ENCODE data around the gene PPP2R3A.
"Not testable (repeated sequence)": the region's sequence is repeated elsewhere in the genome, so short reads cannot be mapped to it uniquely, and the experiment has no call there.

PPP2R3A gene

DNA sequence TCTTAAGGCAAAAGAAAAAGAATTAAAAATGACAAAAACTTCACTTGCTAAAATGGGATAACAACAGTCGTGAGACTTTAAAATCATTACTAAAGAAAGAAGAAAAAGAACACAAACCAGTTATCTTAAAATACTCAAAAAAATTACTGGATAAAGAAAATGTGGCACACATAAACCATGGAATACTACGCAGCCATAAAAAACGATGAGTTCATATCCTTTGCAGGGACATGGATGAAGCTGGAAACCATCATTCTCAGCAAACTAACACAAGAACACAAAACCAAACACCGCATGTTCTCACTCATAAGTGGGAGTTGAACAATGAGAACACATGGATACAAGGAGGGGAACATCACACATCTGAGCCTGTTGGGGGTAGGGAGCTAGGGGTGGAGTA is 202.7 kb downstream of the PPP2R3A start:
- DNase-seq, result not testable (repeated sequence)

DNA sequence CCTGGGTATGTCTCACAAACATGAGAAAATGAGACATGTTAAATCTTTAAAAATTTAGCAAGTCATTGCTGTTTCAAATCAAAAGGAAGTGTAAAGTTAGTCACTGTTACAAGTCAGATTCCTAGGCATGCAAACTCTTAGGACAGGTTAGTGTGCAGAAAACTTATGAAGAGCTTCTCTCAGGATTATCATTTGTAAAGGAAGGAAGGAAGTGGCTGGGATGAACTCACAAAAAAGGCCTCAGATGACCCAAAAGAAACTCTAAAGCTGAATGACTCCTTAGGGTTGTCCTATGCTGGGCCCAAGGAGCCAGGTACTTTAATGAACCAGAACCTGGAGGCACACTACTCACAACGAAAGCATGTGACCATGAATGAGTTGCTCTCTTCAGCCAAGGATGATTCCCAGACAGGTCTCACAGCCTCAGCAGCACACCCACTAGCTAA is 205.6 kb downstream of the PPP2R3A start:
- DNase-seq, result no peak

DNA sequence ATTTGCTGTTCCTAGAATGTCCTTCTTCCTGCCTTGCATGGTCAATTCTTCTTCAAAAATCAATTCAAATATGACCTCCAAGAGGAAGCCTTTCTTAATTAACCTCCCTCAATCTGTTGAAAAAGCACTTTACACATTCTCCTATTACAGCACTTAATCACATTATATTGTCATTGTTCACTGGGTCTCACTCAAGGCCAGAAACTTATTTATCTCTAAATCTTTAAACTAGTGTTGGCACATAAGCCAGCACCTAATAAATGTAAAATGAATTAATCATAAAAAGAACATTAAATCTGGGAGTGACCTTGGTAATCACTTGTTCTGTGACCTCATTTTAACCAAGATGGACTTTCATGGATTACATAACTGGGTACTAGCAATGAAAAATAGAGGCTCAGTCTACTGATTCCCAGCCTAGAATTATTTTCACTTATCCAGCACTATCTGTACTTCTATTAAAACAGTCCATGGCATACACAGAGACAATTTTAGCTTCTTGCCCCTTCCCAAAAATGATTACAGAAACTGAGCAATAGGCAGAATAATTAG is 208.5 kb downstream of the PPP2R3A start:
- DNase-seq, result no peak

DNA sequence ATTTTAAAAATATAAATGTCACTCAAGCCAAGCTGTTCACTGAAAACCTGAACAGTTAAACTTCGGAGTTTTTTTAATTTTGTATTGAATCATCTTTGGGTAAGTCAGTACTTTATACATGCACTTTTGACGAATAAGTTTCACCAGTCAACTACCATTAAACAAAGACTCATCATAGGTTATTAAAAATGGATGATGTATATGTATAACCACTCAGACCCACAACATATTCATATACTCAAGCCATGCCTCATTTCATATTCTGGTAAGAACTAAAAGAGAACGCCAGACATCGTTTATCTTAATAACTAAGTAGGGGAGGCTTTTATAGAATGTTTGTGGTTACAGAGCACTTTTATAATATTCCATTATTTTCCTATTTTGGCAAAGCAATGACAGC is 212.3 kb downstream of the PPP2R3A start:
- DNase-seq, result no peak

DNA sequence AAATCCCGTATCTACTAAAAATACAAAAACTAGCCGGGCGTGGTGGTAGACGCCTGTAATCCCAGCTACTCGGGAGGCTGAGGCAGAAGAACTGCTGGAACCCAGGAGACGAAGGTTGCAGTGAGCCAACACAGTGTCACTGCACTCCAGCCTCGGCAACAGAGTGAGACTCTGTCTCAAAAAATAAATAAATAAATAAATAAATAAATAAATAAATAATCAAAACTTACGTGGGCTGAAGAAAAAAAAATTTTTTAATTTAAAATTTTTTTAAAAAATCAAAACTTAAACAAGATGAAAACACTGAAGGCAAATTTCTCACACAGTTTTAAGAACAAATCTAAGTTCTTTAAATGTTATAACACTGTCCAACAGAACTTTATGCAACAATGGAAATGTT is 216.2 kb downstream of the PPP2R3A start:
- no peak for DNase-seq

DNA sequence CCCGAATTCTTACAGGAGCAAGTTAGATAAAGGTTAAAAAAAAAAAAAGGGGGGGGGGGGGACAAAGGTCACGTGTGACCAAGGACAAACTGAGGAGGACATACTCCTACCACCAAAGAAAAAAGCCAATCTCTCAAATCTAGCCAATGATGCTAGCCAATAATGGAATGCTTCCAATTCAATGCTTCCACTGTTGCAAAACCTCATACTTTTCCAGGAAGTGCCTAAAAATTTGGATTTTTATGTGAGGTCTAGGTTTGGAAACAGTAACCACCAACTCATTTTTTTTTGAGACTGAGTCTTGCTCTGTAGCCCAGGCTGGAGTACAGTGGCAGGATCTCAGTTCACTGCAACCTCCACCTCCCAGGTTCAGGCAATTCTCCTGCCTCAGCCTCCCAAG is 219.2 kb downstream of the PPP2R3A start:
- no peak for DNase-seq

DNA sequence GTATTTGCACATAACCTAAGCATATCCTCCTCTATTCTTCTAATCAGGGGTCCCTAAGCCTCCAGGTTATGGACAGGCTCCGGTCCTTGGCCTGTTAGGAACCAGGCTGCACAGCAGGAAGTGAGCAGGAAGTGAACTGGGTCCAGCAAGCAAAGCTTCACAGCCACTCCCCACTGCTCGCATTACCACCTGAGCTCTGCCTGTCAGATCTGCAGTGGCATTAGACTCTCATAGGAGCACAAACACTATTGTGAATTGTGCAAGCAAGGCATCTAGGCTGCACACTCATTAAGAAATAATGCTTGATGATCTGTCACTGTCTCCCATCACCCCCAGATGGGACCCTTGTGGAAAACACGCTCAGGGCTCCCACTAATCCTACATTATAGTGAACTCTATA is 220.8 kb downstream of the PPP2R3A start:
- DNase-seq, result no peak

DNA sequence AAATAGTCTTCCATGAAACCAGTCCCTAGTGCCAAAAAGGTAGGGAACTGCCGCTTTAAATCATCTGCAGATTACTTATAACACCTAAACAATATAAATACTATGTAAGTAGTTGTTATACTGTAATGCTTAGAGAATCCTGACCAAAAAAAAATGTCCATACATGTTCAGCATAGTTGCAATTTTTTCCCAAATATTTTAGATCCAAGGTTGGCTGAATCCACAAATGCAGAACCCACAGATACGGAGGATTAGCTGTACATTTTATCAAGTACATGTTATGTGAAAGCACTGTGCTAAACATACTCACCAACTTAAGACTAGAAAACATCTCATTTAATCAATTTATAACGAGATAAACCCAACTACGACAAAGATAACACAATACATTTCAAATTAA is 221.3 kb downstream of the PPP2R3A start:
- DNase-seq, result no peak

DNA sequence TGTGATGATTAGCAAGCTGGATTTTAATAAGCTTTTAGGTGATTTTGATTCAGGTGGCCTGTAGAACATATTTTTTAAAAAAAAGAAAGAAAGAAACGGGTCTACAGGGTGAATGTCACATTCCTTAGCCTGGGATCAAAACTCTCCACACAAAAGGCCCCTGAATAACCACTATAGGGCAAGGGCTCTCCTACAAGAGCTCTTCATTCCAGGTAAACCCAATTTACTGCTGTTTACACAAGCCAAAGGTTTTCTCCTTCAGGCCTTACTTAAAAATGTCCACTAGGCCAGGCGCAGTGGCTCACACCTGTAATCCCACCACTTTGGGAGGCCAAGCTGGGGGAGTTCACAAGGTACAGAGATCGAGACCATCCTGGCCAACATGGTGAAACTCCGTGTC is 222.3 kb downstream of the PPP2R3A start:
- DNase-seq, result no peak

DNA sequence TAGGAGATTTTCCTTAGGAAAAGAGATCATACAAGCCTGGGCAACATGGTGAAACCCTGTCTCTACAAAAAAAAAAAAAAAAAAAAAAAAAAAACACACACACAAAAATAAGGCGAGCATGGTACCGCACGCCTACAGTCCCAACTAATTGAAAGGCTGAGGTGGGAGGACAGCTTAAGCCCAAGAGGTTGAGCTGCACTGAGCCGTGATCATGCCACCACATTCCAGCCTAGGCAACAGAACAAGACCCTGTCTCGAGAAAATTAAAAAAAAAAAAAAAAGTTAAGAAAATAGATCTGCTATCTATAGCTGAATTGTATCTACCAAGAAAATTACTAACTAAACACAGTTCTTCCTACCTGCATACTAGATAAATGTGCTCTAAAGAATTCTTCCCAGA is 223.5 kb downstream of the PPP2R3A start:
- DNase-seq, result no peak

DNA sequence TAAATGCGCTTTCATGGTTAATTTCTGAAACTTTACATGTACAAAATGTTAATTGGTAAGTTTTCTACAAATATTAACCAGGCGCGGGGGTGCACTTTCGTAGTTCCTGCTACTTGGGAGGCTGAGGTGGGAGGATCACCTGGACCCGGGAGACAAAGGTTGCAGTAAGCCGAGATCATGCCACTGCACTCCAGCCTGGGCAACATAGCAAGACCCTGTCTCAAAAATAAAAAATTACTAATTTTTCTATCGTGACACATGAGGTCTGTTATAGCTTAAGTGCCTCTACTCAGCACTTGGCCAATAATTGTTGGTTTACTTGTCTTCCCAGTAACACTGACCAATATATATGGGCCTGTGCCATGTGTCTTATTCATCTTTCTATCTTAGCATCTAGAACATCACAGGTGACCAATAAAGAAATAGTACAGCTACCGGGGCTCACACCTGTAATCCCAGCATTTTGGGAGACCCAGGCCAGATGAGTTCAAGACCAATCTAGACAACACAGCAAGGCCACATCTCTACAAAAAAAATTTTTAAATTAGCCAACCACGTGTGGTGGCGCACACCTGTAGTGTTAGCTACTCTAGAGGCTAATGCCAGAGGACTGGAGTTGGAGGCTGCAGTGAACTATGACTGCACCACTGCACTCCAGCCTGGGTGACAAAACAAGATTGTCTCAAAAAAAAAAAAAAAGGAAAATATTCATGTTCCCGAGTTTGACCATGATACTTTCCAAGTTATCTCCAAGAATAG is 224.5 kb downstream of the PPP2R3A start:
- DNase-seq, result no peak

DNA sequence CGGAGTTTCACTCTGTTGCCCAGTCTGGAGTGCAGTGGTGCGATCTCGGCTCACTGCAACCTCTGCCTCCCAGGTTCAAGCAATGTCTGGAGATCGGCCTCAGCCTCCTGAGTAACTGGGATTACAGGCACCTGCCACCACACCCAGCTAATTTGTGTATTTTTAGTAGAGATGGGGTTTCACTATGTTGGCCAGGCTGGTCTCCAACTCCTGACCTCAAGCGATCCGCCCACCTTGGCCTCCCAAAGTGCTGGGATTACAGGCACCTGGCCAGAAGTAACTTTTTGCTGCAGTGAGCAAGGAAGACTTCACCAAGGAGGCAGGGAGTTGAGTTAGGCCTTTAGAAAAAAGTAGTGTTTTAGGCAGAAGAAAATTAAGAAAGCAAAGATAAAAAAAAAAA is 226.7 kb downstream of the PPP2R3A start:
- DNase-seq, result not testable (repeated sequence)

DNA sequence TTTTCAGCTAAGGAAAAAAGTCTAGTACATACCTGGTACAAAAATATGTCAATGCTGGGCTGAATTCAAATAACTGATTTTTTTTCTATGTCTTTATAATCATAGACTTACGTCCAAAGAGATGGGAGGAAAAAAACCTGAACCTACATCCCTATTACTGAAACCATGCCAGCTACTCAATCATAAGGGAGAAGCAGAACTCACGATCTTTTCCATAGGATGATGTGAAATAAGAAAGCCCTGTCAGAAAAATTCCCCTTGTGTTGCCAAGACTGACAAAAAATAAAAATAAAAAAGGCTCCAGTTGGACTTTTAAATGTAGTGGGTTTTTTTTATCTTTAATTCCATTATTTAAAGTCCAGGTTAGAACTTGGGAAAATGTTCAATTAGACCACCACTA is 227.3 kb downstream of the PPP2R3A start:
- DNase-seq, result no peak

DNA sequence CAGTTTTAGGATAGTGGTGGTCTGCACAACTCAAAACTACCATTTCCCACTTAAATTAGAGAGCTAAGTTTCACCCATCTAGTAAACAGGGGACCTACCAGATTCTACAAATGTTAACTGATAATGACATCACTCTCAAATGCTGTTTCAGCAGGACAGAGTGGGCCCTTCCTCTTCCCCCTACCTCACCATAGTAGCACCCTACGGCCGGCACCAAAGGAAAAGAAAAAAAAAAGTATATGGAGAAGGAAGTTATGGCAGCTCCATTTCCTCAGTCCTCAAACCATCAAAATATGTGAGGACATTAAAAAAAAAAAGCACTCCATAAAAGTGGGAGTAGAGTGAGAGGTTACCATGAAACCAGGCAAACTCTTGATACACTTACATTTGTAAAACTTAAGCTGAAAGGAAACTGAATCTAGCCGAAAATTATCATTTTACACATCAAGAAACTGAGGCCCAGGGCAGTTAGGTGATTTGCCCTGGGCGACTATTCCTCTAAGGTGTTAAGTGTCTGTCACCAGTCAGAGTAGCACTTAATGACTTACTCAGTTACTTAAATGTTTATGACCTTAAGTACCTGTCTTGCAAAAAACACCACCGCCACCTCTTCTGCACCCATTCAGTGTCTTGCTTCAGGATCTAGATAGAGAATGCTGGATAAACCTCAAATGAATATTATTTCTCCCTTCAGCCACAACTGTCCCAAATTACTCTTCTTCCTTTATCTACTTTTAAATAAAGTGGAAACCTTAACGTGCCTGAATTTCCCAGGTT is 227.9 kb downstream of the PPP2R3A start:
- no peak for DNase-seq

DNA sequence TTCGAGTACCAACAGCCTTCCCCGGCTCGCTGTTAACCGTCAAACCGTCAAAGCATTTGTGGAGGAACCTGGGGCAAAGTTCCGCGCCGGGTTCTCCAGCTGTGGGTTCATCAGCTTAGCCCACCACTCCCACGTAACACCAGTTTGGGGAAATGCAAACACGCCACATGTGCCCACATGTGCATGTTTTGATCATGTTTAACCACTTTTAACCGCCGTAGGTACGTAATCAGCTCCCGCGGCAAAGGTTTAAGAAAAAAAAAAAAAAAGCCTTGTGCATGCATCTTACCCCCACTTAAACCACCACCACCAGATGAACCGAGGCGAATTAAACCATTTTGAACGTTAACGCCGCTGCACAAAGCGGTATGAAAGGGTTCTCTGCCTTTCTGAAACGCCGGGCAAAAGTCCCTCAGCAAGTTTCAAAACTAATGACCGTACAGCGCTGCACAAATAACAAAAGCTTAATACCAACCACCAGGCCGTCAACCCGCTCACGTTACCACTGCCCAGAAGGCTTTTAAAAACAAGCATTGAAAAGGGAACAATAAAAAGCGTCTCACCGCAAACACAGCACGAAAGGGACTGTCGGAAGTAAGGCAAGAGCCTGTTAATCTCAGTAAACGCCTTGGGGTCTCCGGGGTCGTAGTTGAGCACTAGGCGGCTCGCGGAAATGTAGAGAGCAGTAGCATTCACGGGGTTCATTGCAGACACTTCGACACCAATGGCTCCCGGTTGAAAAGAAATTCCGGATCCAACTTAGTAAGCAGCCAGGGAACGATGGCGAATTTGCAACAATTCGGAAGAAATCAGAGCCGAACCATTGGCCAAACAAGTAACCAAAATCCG is 229.1 kb downstream of the PPP2R3A start:
- DNase-seq, result no peak

DNA sequence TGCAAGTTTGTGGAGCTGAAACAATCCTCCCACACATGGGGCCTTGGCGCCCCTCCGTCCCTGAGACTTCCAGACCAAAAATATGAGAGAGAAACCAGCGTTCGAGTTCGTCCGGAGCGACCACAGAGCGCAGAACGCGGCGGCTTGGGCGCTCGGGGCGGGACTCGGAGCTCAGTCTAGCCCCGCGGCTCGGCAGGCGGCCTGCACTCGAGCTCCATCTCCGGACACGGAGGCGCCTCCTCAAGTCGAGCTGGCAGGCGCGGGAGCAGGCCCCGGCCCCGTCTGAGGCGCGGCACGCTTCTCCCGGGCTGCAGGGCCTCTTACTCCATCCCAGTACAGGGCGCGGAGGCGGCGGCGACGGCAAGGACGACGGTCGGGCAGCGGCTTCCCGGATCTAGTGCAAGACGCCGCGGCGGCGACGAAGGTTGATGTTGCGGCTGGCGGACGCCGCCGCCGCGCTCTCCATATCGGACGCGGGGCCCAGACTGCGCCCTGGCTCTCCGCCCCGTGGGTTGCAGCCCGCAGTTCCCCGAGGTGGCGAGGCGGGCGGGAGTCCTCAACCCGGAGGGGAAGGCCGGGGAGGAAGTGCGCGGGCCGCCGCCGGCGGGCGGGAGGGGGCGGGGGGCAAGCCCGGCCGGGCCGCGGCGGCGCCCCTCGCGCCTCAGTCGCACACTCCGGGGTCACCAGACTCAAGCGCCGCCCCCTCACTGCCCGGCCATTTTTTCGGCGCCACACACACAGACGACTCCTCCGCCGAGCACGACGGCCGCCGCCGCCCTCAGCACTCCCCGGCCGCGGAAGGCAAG is 229.9 kb downstream of the PPP2R3A start:
- DNase-seq, result peak; percentile 56 to 67

DNA sequence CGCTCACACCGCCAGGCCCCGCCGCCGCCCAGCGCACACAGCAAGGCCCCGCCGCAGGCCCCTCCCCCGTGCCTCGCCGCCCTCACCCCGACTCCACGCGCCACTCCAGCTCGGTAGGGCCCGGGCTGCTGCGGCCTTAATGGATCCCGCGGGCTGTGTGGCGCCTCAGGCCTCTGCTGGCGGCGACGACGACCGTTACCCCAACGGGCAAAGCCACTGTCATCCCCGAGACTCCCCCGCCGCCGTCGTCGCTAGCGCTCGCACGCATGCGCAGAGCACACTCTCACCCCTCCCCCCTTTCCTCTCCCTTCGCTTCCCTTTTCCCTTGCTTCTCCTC is 230.5 kb downstream of the PPP2R3A start, which contains the start of gene MSL2:
MSL2 (minus strand) TSS at position 272 of the 337 bp plus-strand sequence. CDS start 1,222 bp downstream, outside the sequence.
- DNase-seq, result no peak

DNA sequence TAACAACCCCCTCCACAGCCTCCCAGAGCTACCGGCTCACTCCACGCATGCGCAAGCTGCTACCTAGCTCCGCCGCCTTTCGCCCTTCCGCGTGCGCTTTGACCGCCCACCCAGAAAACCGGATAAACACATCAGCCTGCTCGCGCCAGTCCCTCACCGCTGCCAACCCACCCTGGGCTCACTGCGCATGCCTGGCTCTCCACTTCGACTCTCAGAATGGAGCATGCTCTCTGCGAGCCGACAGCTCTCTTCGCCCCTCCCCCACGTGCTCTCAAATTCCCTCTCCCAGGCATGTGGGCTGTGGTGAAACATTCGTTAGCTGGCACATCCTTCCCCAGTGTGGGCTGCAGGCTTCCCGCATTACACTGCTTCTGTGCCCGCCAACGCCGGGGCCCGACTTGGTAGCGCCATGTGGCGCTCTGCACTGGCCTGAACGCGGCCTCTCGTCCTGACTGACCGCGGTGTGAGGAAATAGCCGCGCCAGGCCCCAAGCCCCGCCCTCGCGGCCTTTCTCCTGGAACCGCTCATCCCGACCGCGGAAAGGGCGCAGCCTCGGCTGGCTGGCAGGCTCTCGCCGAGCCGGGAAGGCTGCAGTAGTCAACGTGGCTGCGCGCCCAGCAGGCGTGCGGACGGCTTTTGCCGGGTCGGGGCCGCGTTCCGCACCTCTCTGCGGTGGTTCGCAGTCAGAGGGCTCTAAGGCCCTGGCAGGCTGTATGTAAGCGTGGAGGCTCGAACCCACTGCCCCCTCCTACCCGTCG is 231.1 kb downstream of the PPP2R3A start:
- peak; percentile 97 to 98 for DNase-seq

DNA sequence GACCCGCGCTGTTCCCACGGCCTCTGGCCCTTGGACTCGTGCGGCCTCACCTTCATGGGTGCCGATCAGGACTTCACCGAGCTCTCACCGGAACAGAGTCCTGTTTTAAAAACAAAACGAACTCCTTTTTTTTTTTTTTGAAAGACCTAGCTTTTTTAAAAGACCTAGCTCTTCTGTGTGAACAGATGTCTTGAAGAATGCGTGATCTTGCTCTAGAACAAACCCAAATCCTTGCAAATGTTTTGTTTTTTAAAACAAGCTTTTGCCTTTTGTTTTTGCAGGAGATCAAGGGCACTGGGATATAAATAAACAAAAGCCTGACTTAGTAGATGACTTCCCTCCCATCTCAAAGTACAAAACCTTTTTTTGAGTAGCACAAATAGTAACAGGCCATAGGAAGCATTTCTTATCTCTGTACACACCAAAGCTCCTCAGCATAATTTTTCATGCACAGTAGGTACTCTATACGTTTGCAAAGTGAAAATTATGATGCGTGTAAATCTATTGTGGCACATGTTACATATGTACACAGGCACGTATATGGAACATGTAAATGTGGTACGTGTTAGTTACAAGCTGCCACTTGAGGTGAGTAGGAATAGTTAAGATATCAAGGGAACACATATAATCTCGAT is 231.7 kb downstream of the PPP2R3A start:
- peak in 1 of 2 experiments; percentile 61 for DNase-seq

Measured in NCI-H187 (cell line).